DMS153 treated with DMSO at 0.1 percent for 48 hours (cell line): ENCODE measurements around the gene NMNAT3.
A peak's percentile ranks its signal among the peaks of the same experiment; 100 is the strongest.

Experiments used
- DNase-seq: peaks from one replicate; lab custom pipeline; 2025; ENCODE audit not compliant: unreplicated experiment; lab: John Stamatoyannopoulos, UW

Gene NMNAT3

GRCh38 chr3:139677388-139678155 lies at the start of gene NMNAT3:
Gene NMNAT3 (minus strand): TSS chr3:139677972. CDS start chr3:139627724, 50,248 bp downstream.
- DNase-seq: peak; percentile 77

- DNase-seq: no peak
Observed at GRCh38 chr3:139721370-139721769, 43.6 kb upstream of the NMNAT3 start.

DNA sequence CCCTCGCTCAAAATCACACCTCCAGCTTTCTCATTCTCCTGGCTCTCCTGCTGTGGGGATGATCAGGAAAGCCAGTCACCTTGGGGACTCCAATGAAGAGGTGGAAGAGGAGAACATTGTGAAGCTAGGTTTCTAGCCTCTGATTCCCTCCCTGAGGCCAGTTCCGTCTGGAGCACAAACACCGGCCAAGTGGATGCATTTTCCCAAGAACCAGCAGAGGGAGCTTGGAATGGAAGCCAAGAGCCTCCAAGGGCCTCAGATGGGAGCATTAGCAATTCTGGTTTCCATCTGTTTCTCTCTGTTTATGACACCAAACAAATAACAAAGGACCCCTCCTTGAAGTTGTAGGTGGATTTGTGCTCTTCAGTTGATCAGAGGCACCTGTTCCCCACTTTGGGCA lies 40.6 kb upstream of the NMNAT3 start:
- peak; percentile 44 for DNase-seq

DNA sequence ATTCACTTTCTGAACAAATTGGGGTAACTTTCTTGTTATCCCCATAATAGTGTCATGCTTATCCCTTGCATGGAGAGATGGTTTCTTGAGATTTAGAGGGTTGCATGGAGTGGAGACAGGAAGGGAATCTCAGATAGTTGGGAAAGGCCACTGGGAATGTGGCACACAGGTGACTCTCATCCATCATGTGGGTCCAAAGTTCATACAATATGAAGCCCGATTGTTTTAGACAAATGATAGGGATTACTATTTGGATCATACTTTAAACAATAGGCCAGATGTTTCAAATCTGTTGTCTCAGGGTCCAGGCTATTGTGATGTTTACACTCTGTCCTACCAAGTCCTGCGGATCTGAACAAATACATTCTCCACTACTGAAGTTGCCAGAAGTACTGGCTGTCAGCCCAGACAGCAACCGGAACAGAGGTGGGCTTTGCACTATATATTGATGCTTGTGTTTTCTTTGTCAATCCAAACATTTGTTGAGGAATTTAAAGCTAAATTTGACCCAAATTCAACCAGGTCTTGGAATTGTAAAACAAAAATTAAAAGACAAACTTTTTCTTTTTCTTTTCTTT lies 39.2 kb upstream of the NMNAT3 start:
- no peak for DNase-seq

DNA sequence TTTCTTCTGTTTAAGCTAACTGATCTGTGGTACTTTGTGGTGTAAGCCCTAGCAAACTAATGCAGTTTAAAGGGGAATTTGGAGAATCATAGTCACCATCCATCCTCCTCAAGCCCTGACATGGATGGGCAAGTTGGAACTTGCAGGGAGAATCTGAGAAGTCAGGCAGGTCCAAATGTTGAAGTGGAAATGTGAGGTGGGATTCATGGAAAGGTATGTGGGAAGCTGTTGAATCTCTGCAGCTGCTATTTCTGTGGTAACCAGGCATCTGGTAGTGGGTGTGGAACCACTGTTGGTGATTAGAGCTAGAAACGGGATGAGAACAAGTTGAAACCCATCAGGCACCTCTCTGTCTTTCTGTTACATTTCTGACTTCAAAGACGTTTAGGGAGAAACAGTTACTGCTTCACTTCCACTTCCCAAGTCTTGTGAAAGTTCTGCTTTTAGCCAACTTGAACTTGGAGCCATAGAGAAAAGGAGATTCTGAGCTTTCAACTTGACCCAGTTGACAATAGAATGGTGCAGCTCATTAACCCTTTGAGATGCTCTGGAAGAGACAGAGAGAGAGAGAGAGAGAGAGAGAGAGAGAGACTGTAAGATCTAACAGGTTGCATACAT lies 38.1 kb upstream of the NMNAT3 start:
- DNase-seq: no peak

GRCh38 chr3:139715166-139715565 lies 37.4 kb upstream of the NMNAT3 start:
- DNase-seq: no peak

DNA sequence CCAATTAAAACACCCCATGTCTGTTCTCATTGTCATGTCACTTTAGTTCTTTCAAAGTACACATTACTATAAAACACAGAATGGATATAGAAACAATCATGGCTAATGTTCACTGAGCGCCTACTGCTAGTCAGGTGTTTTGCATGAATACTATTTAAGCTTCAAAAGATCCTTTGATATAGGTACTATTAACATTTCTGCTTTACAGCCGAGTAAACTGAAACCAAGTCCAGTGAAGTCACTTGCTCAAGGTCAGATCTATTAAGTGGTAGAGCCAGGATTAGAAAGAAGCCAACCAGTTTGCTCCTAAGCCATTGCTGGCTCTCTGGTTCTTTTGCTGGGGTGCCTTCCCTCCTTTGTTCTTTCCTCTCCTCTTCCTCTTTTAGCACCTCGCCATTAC lies 32.4 kb upstream of the NMNAT3 start:
- peak; percentile 72 for DNase-seq

DNA sequence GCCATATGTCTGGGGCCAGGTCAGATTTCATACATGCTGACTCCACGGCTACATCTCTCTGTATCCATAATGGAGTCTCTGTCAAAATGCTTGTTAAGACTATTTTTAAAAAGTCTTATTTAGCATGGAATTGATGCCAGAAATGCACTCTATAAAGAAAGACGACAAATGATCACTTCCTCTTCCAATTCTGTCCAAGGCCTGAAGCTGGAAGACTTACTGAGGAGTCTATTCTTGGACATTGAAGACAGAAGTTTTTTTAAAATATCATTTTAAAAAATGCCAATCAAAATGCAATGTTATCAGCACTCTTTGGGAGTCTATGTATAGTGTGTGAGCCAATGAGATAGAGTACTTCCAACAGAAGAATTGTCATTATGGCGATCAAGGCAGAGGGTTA lies 27.9 kb upstream of the NMNAT3 start:
- no peak for DNase-seq

DNA sequence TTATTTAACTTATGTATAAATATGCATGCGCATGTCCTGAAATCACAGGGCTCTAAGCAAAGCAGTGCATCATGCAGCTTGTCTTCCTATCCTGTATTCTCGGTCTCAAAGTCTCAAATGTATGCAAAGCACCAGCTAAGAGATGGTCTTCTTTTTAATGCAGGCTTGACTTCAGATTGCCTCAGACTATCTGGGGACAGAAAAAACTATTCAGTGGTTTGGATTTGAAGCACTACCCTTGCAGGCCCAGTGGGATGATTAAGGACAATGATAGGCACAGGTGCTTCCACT lies 18.5 kb upstream of the NMNAT3 start:
- no peak for DNase-seq

DNA sequence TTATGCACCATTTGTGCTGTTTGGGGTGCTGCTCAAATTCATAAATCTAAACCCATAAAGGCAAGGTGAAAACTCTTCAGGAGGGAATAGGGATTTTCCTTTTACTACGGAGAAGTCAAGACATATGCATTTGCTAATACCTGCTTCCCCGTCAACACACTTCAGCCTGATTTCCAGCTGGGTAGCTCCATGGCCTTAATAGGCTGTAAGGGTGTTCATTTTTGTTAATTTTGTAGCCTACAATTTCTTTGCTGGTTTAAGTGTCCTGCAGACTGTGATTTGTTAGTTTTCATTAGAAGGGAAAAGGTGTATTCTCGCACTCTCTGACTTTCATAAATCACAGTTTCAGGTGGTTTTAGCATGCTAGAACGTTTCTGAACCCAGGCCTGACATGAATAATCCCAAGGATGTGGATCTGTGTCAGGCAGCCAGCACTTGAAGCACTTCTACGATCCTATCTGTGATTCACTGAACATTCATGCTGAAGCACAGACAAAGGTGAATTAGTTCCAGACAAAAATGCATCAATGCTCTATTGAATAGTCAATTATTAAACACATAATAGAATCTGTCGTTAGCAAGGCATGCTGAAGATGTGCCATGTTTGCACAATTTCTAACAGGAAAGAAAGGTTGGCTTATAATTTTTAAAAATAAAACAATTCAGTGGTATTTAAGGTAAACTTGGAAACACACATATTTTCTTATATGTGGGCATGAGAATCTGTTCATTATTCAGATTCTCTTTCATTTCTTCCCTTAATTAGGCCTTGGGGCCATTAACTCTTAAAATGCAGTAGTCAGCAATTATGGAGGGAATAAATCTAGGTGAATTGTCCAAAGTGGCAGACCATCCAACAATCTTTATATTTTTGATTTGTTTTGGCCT lies 17.9 kb upstream of the NMNAT3 start:
- no peak for DNase-seq

GRCh38 chr3:139695007-139695406 lies 17.2 kb upstream of the NMNAT3 start:
- no peak for DNase-seq

DNA sequence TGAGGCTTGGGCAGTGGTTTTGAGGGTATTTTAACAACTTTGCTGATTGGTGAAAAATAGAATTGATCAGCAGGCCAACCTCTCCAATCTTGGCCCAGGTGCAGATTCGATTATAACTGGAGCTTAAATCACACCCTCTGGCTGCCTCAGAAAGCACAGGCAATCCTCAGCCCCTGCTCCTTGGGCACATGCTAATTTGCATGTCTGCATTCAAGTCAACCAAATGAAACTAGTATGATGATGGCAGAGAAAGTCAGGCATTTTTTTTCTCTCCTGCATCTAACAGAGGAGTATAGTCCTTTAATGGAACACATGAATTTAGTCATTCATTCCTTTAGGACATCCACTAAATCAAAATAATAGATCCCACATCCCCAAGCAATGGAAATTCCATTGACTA lies 16.8 kb upstream of the NMNAT3 start:
- DNase-seq: no peak

DNA sequence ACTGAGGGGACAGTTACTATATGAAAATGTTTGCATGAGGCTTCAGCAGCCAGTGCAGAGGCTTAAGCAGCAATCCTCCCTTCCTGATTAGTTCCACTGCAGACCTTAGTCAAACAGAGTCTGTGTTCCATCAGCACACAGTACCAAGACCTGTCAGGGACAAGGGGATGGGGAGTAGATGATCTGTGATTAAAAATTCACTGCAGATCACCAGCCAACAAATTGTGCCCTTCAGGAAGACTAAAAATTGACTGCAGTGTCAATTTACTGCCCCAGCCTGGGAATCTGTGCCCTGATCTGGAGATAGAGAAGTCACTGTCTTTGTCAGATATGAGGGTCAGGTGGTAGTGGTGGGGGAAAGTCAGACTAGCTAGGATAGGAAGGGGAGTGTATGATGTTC lies 13.8 kb upstream of the NMNAT3 start:
- no peak for DNase-seq

DNA sequence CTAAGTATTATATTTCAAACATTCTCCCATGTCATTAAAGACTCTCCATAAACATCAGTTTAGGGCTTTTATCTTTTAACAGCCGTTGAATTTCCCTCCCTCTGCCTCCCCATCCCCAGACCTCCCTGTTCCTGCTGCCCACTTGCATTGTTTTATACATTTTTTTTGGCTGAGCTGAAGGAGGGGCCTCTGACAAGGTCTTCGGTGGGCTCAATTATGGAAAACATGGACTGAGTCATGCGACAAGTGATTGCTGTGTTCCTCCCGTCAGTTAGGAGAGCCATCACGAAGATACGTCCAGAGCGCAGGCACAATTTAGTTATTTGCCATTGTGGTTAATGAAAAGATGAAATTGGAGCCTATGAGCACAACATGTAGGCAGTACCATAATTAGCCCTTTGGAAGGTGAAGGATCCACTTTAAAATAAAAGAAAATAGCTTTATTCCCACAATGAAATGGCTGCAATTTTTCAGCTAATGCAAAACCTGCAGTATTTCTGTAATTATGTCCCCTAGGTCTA lies 12.0 kb upstream of the NMNAT3 start:
- peak; percentile 47 for DNase-seq

GRCh38 chr3:139689122-139689521 lies 11.3 kb upstream of the NMNAT3 start:
- peak; percentile 50 for DNase-seq

- DNase-seq: no peak
Observed at GRCh38 chr3:139687431-139687830, 9.7 kb upstream of the NMNAT3 start.

DNA sequence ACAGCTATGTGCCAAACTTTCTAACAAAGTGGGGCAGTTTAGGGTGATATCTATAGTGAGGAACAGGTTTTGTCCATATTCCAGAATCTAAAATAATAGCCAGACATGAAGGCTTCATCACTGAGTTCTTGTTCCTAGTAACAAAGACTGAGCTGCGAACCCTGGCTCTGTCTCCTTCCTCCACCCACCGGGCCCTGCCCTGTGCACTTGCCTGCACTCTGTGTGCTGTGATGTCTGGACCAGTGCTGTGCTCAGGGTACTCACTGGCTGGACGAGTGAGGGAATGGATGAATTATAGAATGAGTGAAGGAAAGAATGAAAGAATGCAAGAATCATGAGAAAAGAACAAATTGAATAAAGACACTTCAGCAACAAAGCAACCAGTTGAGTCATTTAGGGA lies 8.9 kb upstream of the NMNAT3 start:
- no peak for DNase-seq

DNA sequence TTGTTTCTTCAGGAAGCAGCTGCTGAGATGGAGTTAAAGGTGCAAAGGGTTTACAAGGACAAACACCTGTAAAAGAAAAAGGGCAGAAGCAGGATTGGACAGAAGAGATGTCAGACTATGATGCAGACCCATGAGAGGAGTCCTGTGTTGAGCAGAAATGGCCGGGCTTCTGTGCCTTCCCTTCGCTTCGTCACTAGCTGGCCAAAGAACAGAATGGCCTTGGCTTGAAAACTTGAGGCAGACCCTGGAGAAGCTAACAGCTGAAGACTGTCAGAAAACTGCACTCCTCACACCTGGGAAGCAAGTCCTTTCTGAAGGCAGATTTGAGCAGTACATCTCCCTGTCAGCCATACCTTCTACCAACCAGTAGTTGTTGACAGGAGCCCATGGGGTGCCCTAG lies 8.4 kb upstream of the NMNAT3 start:
- DNase-seq: no peak

GRCh38 chr3:139679220-139679775 lies 1.5 kb upstream of the NMNAT3 start:
- DNase-seq: no peak

GRCh38 chr3:139676632-139677387 lies 962 bp downstream of the NMNAT3 start:
- no peak for DNase-seq
